ENCODE results near the gene EIF2S3.

EIF2S3 gene

DNA sequence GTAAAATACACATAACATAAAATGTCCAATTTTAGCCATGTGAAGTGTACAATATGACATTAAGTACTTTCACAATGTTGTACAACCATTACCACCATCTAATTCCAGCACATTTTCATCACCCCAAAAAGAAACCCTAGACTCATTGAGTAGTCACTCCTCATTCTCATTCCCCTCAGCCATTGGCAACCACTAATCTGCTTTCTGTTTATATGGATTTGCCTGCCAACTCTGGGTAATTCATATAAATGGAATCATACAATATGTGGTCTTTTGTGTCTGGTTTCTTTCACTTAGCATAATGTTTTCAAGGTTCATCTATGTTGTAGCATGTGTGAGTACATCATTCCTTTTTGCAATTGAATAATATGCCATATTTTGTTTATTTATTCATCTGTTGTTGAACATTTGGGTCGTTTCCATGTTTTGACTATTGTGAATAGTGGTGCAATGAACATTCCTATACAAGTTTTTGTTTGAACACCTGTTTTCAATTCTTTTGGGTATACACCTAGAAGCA is 43.0 kb downstream of the EIF2S3 start:
- in situ Hi-C loops (cut with MboI; ENCODE audit: low sequenced_read_pairs, unreplicated experiment) = loop anchor here (25.0 kb wide), 1 partner anchor 140 kb away; no protein-coding TSS in a partner anchor
- TF ChIP-seq CTCF (IDR thresholded peaks at IDR 0.05; ENCODE audit: borderline replicate concordance, control extremely low read depth, extremely low read depth, insufficient read depth, missing control alignments) = no peak

GRCh38 chrX:24098932-24099331 is 44.2 kb downstream of the EIF2S3 start:
- no peak for TF ChIP-seq CTCF (IDR thresholded peaks at IDR 0.05; ENCODE audit: borderline replicate concordance, control extremely low read depth, extremely low read depth, insufficient read depth, missing control alignments)
- in situ Hi-C loops (cut with MboI; ENCODE audit: low sequenced_read_pairs, unreplicated experiment) = loop anchor here (25.0 kb wide), 1 partner anchor 138 kb away; no protein-coding TSS in a partner anchor
- DNase-seq (ENCODE audit: low spot score) = no peak

More for the DNA sequence above, 43.0 kb downstream of the EIF2S3 start:
- DNase-seq (ENCODE audit: low spot score) = no peak

DNA sequence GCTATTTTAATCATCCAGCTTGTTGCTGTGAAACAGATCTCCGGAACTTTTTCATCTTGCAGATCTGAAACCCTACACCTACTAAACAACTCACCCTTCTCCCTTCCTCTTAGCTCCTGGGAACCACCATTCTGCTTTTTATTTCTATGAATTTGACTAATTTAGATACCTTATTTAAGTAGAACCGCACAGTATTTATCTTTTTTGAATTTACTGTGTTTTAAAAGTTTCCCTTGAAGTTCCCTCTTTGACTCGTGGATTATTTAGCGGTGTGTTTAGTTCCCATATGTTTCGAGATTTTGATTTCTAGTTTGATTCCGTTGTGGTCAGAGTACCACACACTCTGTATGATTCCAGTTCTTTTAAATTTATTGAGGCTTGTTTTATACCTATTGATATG is 44.6 kb downstream of the EIF2S3 start:
- in situ Hi-C loops (cut with MboI; ENCODE audit: low sequenced_read_pairs, unreplicated experiment) = loop anchor here (25.0 kb wide), 1 partner anchor 138 kb away; no protein-coding TSS in a partner anchor
- DNase-seq (ENCODE audit: low spot score) = no peak
- TF ChIP-seq CTCF (IDR thresholded peaks at IDR 0.05; ENCODE audit: borderline replicate concordance, control extremely low read depth, extremely low read depth, insufficient read depth, missing control alignments) = no peak

DNA sequence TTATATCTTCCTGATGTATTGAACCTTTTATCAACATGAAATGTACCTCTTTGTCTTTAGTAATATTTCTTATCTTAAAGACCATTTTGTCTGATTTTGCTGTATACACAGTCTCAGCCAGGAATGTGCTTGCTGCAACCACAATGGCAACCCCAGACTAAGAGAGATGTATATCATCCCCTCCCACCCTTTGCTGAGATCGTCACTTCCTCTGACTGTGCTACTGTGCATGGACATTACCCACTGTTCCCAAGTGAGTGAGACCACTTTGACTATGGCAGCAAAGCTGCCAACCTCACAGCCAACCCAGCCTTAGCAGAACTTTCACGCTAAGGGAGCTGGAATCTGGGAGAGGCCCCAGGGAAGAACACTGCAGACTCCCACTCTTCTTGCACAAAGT is 46.0 kb downstream of the EIF2S3 start:
- DNase-seq (ENCODE audit: low spot score) = no peak
- in situ Hi-C loops (cut with MboI; ENCODE audit: low sequenced_read_pairs, unreplicated experiment) = no loop called here
- no peak for TF ChIP-seq CTCF (IDR thresholded peaks at IDR 0.05; ENCODE audit: borderline replicate concordance, control extremely low read depth, extremely low read depth, insufficient read depth, missing control alignments)

- in situ Hi-C loops (cut with MboI; ENCODE audit: low sequenced_read_pairs, unreplicated experiment) = no loop called here
- no peak for TF ChIP-seq CTCF (IDR thresholded peaks at IDR 0.05; ENCODE audit: borderline replicate concordance, control extremely low read depth, extremely low read depth, insufficient read depth, missing control alignments)
- no peak for DNase-seq (ENCODE audit: low spot score)
Measured at GRCh38 chrX:24110069-24110468, 55.3 kb downstream of the EIF2S3 start.

GRCh38 chrX:24113181-24113580 is 58.4 kb downstream of the EIF2S3 start:
- no peak for DNase-seq (ENCODE audit: low spot score)
- no peak for TF ChIP-seq CTCF (IDR thresholded peaks at IDR 0.05; ENCODE audit: borderline replicate concordance, control extremely low read depth, extremely low read depth, insufficient read depth, missing control alignments)
- in situ Hi-C loops (cut with MboI; ENCODE audit: low sequenced_read_pairs, unreplicated experiment) = no loop called here
